ENCODE data around the gene CD37.

DNA sequence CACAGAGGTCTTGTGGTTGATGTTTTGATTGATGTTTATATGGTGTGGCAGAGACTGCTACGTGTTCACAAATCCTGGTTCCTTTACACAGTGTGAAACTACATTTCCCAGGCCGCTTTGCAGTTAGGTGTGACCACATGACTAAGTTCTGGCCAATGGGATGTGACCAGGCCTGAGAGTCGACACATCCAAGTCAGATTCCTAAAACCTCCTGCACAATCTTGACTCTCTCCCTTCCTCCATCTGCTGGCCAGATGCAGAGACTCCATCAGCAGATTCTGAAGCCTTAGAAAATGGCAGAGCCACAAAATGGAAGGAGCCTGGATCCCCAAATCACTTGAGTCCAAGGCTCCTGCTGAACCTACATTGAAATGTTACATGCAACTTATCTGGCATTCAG is 12.6 kb downstream of the CD37 start:
- TF ChIP-seq, protein P1, sequence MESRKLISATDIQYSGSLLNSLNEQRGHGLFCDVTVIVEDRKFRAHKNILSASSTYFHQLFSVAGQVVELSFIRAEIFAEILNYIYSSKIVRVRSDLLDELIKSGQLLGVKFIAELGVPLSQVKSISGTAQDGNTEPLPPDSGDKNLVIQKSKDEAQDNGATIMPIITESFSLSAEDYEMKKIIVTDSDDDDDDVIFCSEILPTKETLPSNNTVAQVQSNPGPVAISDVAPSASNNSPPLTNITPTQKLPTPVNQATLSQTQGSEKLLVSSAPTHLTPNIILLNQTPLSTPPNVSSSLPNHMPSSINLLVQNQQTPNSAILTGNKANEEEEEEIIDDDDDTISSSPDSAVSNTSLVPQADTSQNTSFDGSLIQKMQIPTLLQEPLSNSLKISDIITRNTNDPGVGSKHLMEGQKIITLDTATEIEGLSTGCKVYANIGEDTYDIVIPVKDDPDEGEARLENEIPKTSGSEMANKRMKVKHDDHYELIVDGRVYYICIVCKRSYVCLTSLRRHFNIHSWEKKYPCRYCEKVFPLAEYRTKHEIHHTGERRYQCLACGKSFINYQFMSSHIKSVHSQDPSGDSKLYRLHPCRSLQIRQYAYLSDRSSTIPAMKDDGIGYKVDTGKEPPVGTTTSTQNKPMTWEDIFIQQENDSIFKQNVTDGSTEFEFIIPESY (IDR thresholded peaks at IDR 0.05) = no peak
- TF ChIP-seq, protein P2, sequence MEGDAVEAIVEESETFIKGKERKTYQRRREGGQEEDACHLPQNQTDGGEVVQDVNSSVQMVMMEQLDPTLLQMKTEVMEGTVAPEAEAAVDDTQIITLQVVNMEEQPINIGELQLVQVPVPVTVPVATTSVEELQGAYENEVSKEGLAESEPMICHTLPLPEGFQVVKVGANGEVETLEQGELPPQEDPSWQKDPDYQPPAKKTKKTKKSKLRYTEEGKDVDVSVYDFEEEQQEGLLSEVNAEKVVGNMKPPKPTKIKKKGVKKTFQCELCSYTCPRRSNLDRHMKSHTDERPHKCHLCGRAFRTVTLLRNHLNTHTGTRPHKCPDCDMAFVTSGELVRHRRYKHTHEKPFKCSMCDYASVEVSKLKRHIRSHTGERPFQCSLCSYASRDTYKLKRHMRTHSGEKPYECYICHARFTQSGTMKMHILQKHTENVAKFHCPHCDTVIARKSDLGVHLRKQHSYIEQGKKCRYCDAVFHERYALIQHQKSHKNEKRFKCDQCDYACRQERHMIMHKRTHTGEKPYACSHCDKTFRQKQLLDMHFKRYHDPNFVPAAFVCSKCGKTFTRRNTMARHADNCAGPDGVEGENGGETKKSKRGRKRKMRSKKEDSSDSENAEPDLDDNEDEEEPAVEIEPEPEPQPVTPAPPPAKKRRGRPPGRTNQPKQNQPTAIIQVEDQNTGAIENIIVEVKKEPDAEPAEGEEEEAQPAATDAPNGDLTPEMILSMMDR (IDR thresholded peaks at IDR 0.05 in 2 of 3, conservative IDR thresholded peaks at IDR 0.05 in 1 of 3; ENCODE audit: control insufficient read depth in 2 of 3, extremely low read depth in 1 of 3, insufficient read depth in 1 of 3, low read depth in 3 of 3, low read length in 3 of 3) = no peak
- no peak for TF ChIP-seq CHD2 (IDR thresholded peaks at IDR 0.05; ENCODE audit: borderline replicate concordance, low read depth, low read length)
- TF ChIP-seq CHD1 (IDR thresholded peaks at IDR 0.05; ENCODE audit: low read depth, low read length) = no peak
- no peak for TF ChIP-seq EZH2 (IDR thresholded peaks at IDR 0.05; ENCODE audit: borderline replicate concordance, control insufficient read depth, low read depth, low read length)
- no peak for TF ChIP-seq CREB1 (IDR thresholded peaks at IDR 0.05; ENCODE audit: low read depth)
- TF ChIP-seq CBX5 (IDR thresholded peaks at IDR 0.05; ENCODE audit: low read depth) = no peak
- no peak for TF ChIP-seq RFX5 (IDR thresholded peaks at IDR 0.05; ENCODE audit: low read depth, low read length)

All from GM12878 (cell line).